DND-41 (cell line): ENCODE data around the gene TMEM150A.

Experiments used
- ATAC-seq: fragments of 200-7000 bp; cut with Tn5 transposase; 3 replicates; pipeline ENCODE4 v1.9.1; 2021; ENCODE audit warnings: low read depth; ENCODE audit not compliant: insufficient read depth
- DNase-seq: peaks from one replicate; pipeline ENCODE4 v3.0.0-alpha.2; 2020
- H2AFZ ChIP-seq: 2 replicates; pipeline ENCODE4 v1.6.0; 2012; ENCODE audit warnings: low read depth, low read length
- H3K27ac ChIP-seq: 2 replicates; pipeline ENCODE4 v1.5.1; 2012; ENCODE audit warnings: low read length, inconsistent platforms
- H3K27me3 ChIP-seq: fragments of 200-600 bp; sonication (generic); 2 replicates; pipeline ENCODE4 v1.6.0; 2012; ENCODE audit warnings: low read length, mild to moderate bottlenecking, inconsistent platforms; ENCODE audit not compliant: insufficient read depth, poor library complexity
- H3K36me3 ChIP-seq: 2 replicates; pipeline ENCODE4 v1.5.1; 2012; ENCODE audit warnings: low read length, inconsistent platforms; ENCODE audit not compliant: insufficient read depth
- H3K4me1 ChIP-seq: 2 replicates; pipeline ENCODE4 v1.5.1; 2012; ENCODE audit warnings: mild to moderate bottlenecking, low read length; ENCODE audit not compliant: insufficient read depth
- H3K4me2 ChIP-seq: 2 replicates; pipeline ENCODE4 v1.6.0; 2012; ENCODE audit warnings: mild to moderate bottlenecking, moderate library complexity, low read length, inconsistent platforms; ENCODE audit not compliant: insufficient read depth
- H3K4me3 ChIP-seq, 2 experiments: fragments of 200-600 bp in 1 of 2; shearing (Covaris generic) in 1 of 2; 2 replicates each; pipeline ENCODE4 v1.5.1; 2012 to 2016; ENCODE audit warnings: inconsistent platforms in 2 of 2, low read length in 2 of 2, mild to moderate bottlenecking in 2 of 2, low read depth in 1 of 2, moderate library complexity in 1 of 2
- H3K79me2 ChIP-seq: 2 replicates; pipeline ENCODE4 v1.6.0; 2012; ENCODE audit warnings: low read length, inconsistent platforms; ENCODE audit not compliant: insufficient read depth
- H3K9ac ChIP-seq: 2 replicates; pipeline ENCODE4 v1.6.0; 2012; ENCODE audit warnings: low read depth, mild to moderate bottlenecking, inconsistent platforms, low read length, moderate library complexity
- H3K9me3 ChIP-seq: 2 replicates; pipeline ENCODE4 v1.5.1; 2012; ENCODE audit warnings: low read length, moderate library complexity, mild to moderate bottlenecking, inconsistent platforms; ENCODE audit not compliant: insufficient read depth, severe bottlenecking
- H4K20me1 ChIP-seq: 2 replicates; pipeline ENCODE4 v1.6.0; 2012; ENCODE audit warnings: low read length; ENCODE audit not compliant: insufficient read depth
- EZH2 ChIP-seq: IDR thresholded peaks from 3 replicates; pipeline ENCODE4 v1.6.1; 2012; ENCODE audit warnings: borderline replicate concordance, low read depth, mild to moderate bottlenecking, moderate library complexity, low read length, inconsistent platforms; ENCODE audit not compliant: severe bottlenecking
- TF ChIP-seq, protein P1 (sequence below): IDR thresholded peaks from 2 replicates; pipeline ENCODE4 v1.5.1; 2012; ENCODE audit warnings: borderline replicate concordance, low read length, moderate library complexity, mild to moderate bottlenecking; ENCODE audit not compliant: poor library complexity, severe bottlenecking; ENCODE audit errors: extremely low read depth

The TMEM150A gene

DNA sequence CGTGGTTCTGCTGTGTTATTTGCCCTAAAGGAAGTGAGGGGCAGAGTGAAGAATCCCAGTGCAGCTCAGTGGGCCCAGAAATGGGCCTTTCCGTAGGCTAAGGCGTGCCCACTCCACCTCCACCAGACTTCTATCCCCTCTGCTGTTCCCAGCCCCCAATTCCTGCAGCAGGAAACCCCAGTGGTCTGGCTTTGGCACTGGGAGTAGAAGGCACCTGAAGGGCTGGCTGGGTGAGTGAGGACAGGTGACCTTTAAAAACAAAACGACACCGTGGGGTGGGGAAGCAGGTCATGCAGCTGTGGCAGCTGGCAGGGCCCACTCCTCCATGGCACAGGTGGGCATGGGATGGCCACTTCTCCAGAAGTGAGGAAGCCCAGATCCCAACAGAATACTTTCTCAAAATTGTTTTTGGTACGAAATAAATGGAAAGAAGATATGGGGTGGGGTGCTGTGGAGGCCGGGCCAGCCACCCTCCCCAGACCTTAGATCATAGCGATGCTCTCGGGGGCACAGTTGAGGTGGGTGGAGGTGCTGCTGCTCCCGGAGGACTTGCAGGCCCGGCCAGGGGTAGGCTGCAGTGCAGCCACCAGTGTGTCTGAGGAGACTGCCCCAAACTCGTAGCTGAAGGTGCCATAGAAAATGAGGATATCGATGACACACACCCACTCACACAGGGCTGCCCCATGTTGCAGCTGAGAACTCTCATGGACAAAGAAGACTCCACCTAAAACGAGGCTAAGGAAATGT, 3.7 kb downstream of the TMEM150A start:
- H3K9me3 ChIP-seq: no peaks in the 10 kb centered on the region
- TF ChIP-seq, protein P1, sequence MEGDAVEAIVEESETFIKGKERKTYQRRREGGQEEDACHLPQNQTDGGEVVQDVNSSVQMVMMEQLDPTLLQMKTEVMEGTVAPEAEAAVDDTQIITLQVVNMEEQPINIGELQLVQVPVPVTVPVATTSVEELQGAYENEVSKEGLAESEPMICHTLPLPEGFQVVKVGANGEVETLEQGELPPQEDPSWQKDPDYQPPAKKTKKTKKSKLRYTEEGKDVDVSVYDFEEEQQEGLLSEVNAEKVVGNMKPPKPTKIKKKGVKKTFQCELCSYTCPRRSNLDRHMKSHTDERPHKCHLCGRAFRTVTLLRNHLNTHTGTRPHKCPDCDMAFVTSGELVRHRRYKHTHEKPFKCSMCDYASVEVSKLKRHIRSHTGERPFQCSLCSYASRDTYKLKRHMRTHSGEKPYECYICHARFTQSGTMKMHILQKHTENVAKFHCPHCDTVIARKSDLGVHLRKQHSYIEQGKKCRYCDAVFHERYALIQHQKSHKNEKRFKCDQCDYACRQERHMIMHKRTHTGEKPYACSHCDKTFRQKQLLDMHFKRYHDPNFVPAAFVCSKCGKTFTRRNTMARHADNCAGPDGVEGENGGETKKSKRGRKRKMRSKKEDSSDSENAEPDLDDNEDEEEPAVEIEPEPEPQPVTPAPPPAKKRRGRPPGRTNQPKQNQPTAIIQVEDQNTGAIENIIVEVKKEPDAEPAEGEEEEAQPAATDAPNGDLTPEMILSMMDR: no peak
- no peak for TF ChIP-seq EZH2
- H3K27ac ChIP-seq: no peak overlapping the region
- no peak overlapping the region for H3K4me3 ChIP-seq
- H3K79me2 ChIP-seq: peaks cover 33% of the 10 kb centered on the region
- DNase-seq (no peak), ATAC-seq (no peak)
- no peak overlapping the region for H3K4me2 ChIP-seq
- no peak overlapping the region for H2AFZ ChIP-seq
- peaks cover 45% of the 10 kb centered on the region for H3K4me1 ChIP-seq
- H3K9ac ChIP-seq: no peak overlapping the region
- H3K36me3 ChIP-seq: peaks cover 21% of the 10 kb centered on the region
- peaks cover 10% of the 10 kb centered on the region for H3K27me3 ChIP-seq
- H4K20me1 ChIP-seq: peaks cover 18% of the 10 kb centered on the region

DNA sequence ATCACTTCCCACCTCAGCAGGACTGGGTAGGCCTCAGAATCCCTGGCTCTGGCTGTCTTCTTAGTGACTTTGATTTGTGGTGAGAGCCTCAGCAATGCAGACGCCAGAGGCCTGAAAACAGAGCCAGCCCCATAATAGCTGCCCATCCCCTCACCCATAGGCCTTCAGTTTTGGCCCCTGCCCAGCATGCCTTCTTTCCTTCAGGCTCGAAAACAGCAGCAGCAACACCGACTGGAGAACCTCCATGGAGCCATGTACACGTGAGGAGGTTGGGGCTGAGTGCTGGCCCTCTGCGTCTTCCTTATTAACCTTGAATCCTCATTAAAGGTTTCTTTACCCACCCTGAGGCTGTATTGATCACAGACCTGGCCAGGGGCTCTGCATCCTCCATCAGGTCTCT, 5.3 kb downstream of the TMEM150A start:
- Histone ChIP-seq H3K9me3 (no peaks in the 10 kb centered on the region), H3K27me3 (no peaks in the 10 kb centered on the region), H3K9ac (no peak overlapping the region), H3K4me2 (peak overlapping the region; percentile 81), H2AFZ (no peak overlapping the region), H3K4me1 (peaks cover 34% of the 10 kb centered on the region), H3K79me2 (peaks cover 33% of the 10 kb centered on the region), H4K20me1 (peaks cover 18% of the 10 kb centered on the region), H3K4me3 (no peak overlapping the region), H3K36me3 (peaks cover 21% of the 10 kb centered on the region), H3K27ac (no peak overlapping the region)
- DNase-seq (no peak), ATAC-seq (no peak)
- no peak for TF ChIP-seq EZH2
- TF ChIP-seq, protein P1: no peak

DNA sequence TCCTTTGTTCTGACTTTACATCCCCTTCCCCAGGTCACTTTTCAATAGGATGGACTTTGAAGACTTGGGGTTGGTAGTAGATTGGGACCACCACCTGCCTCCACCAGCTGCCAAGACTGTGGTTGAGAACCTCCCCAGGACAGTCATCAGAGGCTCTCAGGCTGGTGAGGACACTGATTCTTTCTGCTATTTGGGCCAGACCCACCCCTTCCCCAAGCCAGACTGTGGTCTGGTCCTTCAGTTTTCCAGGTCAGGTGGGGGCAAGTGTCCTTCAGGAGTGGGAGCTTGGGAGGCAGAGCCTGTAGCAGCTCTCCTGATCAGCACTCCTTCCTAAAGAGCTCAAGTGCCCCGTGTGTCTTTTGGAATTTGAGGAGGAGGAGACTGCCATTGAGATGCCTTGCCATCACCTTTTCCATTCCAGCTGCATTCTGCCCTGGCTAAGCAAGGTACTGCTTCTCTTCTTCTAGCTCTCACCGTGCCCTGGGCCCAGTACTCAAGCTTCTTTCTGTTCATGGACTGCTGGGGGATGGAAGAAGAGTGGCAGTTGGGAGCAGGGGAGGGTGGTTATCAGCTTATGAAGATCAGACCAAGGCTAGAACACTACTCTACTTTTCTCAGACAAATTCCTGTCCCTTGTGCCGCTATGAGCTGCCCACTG, 5.9 kb downstream of the TMEM150A start:
- ATAC-seq: no peak

More for the DNA sequence above, 5.9 kb downstream of the TMEM150A start:
- Histone ChIP-seq H2AFZ (no peak overlapping the region), H3K79me2 (peaks cover 33% of the 10 kb centered on the region), H3K9me3 (no peaks in the 10 kb centered on the region), H4K20me1 (peaks cover 12% of the 10 kb centered on the region; the same call in 1 of the 2 replicates), H3K27ac (peak overlapping the region; percentile 88; the same call in 1 of the 2 replicates), H3K27me3 (no peaks in the 10 kb centered on the region), H3K4me1 (peaks cover 27% of the 10 kb centered on the region), H3K9ac (peak overlapping the region; percentile 78), H3K4me2 (peak overlapping the region; percentile 81), H3K4me3 (peak overlapping the region; percentile 65 to 89; a peak in 3 of 4 replicates), H3K36me3 (peaks cover 21% of the 10 kb centered on the region)
- no peak for DNase-seq
- TF ChIP-seq, protein P1: no peak
- no peak for TF ChIP-seq EZH2
